ENCODE measurements around the gene CRIP1.

Gene CRIP1

GRCh38 chr14:105450864-105451720 lies 35.6 kb upstream of the CRIP1 start:
- H3K4me3 ChIP-seq (ENCODE audit: low read depth, low read length) = no peak overlapping the region

DNA sequence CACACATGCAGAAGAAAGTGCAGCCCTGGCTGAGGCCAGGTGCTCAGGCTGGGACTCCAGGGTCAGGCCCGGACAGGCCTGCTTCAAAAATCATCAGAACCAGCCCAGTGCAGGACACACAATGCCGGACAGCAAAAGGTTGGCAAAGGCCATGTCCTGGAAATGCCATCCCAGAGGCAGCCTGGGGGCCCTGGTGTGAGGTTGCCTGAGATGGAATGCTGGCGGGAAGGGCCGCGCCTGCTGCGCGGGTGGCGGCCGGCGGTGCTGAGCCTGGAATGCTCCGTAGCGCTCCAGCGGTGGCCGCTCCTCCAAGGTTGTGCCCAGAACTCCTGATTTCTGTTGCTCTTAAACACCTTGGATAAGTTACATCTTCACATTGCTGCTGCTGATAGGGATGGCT lies 33.7 kb upstream of the CRIP1 start:
- H3K4me3 ChIP-seq (ENCODE audit: low read depth, low read length) = no peak overlapping the region

GRCh38 chr14:105453847-105454246 lies 32.8 kb upstream of the CRIP1 start:
- H3K4me3 ChIP-seq (ENCODE audit: low read depth, low read length) = no peak overlapping the region

DNA sequence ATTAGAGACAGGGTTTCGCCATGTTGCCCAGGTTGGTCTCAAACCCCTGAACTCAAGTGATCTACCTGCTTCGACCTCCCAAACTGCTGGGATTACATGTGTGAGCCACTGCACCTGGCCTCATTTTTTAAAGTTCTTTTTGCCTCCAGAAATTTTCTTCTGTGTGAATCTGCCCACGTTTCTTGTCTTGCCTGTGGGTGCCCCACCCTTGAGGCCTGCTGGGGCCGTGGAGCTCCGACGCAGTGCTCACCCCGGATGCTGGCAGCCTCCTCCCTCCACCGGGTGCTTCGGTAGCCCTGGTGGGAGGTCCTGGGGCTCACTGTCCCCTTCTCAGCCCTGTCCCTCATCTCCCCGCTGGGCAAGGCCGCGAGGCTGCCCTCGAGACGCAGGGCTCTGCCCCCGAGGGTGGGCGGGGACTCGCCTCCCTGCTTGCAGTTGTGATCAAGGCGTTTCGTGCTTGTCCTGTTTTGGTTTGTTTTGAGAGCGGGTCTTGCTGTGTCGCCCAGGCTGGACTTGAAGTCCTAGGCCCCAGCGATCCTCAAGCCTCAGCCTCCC lies 31.5 kb upstream of the CRIP1 start:
- no peak overlapping the region for H3K4me3 ChIP-seq (ENCODE audit: low read depth, low read length)

DNA sequence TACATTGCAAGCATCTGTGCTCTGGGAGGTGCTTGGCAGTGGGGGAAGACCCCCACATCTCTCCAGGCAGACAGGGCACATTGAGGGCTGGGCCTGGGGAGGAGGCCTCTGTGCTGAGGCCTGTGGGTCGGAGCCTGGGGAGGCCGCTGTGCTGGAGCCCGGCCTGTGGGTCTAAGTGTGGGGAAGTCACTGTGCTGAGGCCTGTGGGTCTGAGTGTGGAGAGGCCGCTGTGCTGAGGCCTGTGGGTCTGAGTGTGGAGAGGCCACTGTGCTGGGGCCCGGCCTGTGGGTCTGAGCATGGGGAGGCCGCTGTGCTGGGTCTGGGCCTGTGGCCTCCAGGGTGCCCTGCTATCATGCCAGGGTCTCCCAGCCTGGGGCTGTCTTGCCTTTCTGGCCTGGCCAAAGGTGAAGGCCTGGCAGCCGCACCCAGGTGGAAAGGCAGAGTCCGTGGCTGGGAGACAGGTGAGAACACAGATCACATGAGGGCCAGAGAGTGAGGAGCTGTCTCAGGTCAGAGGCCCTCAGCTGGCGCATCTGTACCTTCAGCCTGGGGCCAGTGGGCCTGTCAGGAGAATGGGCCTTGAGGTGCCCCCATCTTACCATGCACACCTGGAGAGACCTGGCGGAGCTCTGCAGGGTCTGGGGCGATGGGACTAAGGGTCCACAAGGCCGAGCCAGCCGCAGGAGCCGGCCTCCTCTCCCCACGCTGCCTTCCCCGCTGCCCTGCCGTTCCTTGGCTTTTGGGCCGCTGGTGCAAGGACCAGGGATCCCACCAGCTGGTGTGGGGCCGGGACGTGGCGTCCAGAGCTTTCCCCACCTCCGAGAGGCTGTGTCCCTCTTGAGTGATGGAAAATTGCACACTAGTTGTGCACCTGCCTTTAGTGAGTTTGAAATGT lies 30.7 kb upstream of the CRIP1 start:
- H3K4me3 ChIP-seq (ENCODE audit: low read depth, low read length) = no peak overlapping the region

DNA sequence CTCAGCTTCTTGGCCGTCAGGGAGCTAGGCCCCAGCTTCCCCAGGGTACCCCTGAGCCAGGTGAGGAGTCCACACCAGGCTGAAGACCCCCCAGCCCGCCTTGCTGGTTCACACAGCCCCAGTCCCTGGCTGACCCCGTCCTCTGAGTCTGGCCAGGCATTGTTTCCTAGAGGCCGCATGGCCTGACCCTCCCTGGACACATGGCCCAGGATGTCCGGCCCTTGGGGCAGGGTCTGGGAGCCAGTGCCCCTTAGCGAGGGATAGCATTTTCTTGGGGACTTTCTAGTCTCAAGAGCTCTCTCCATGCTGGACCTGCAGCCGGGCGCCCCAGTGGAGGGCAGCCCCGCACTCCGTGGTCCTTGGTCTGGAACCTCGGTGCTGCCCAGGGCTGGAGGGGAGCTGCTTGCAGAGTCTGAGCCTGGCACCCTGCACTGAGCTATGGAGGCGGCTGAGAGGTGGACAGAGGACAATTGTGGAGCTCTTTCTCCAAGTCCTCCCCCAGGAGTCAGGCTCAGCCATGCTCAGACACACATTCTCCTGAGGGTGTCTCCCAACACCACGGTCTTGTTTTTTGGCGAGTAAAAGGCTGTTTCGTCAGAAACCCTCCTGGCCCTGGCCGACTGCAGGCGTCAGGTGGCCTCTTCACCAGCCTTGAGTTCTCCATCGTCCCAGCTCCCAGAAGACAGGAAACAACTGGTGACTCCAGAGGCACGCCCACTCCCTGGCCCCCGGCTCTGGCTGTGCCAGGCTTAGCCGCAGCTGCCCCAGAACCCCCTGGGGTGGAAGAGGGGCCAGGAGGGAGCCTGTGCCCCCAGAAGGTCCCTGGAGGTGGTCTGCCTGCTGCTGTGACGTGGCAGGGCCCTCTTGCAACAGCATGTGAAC lies 29.7 kb upstream of the CRIP1 start:
- H3K4me3 ChIP-seq (ENCODE audit: low read depth, low read length) = no peak overlapping the region

GRCh38 chr14:105458010-105458409 lies 28.7 kb upstream of the CRIP1 start:
- H3K4me3 ChIP-seq (ENCODE audit: low read depth, low read length) = no peak overlapping the region

DNA sequence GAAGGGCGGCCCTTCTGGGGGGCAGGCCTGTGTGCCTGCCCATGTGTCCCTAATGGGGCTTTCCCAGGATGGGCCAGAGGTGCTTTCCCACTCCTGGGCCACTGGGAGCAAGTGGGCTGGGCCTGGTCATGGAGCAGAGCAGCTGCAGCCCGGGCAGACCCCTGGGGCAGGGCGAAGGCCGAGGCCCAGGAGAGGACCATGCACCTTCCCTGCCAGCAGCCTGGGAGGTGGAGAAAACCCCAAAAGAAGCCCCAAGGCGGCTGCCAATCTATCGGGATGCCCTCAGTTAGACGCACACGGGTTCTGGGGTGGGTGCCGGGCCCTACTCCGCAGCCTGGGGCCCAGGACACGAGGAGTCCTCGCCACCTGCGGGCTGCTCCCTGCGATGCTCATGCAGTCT lies 28.1 kb upstream of the CRIP1 start:
- no peak overlapping the region for H3K4me3 ChIP-seq (ENCODE audit: low read depth, low read length)

DNA sequence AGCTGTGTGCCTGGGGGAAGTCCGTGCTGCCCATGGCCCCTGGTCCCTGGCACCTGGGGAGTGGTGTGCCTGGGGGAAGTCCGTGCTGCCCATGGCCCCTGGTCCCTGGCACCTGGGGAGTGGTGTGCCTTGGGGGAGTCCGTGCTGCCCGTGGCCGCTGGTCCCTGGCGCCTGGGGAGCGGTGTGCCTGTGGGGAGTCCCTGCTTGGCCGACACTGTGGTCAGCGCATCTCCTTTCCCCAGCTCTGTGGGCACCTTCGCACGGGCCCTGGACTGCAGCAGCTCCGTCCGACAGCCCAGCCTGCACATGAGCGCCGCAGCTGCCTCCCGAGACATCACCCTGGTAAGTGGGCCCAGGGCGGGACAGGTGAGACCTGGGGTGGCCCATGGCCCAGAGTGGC lies 26.6 kb upstream of the CRIP1 start:
- no peak overlapping the region for H3K4me3 ChIP-seq (ENCODE audit: low read depth, low read length)

DNA sequence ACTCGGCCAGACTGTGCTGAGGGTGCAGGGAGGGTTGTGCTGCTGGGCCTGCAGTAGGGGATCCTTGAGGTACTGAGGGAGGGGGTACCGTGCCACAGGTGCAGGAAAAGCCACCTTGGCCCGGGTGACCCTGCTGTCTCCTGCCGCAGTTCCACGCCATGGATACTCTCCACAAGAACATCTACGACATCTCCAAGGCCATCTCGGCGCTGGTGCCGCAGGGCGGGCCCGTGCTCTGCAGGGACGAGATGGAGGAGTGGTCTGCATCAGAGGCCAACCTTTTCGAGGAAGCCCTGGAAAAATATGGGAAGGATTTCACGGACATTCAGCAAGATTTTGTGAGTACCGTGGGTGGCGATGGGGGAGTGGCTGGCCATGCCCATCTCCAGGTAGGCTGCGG lies 26.1 kb upstream of the CRIP1 start:
- no peak overlapping the region for H3K4me3 ChIP-seq (ENCODE audit: low read depth, low read length)

DNA sequence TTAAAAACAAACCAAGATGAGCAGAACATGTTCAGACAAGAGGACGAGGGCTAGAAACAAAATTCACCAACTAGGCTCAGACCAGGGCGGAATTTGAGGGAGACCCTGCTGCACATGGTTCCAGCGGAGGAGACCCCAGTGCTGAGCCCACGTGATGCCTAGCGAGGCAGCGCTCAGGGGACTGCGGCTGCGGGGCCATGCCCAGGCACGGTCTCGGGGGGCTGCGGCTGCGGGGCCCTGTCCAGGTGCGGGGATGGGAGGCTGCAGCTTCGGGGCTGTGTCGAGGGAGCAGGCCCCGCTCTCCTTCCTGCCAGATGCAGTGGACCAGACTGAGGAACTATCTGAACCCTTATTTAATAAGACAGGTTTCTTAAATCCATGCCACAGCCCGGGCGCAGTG lies 24.8 kb upstream of the CRIP1 start:
- no peak overlapping the region for H3K4me3 ChIP-seq (ENCODE audit: low read depth, low read length)

GRCh38 chr14:105464501-105464900 lies 22.2 kb upstream of the CRIP1 start:
- no peak overlapping the region for H3K4me3 ChIP-seq (ENCODE audit: low read depth, low read length)

DNA sequence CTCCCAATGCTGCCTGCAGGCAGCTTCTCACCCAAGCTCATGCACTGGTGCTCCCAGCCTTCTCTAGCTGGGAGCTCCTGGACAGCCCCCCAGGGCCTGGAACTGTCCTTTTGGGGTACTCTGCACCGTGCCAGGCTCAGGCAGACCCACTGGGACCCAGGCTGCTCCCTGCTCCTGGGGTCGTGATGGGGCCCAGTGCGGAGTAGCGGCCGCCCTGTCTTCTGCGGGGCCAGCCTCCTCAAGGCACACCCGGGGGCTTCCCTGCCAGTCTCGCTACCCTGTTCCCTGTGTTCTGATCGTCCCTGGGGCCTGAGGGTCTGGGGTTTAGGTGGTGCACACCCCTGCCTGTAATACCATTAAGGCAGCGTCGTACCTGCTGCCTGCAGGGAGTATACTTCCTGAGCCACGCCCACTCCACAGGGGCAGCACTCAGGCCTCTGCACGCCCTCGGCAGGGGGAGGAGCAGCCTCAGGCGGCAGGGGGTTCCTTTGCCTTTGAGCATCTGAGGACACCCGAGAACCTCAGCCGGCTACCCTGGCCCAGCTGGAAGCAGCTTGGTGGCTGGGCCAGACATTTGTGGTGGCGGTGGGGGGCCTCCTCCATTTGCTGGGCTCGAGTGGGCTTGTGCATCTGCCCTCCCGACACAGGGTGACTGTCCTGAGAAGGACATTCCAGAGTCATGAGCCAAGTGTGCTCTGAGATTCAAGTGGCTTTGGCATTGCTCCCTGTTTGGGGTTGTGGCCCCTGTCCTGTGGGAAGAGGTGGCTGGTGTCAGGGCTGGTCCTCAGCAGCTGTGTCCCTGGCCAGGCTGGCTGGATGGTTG lies 21.3 kb upstream of the CRIP1 start:
- no peak overlapping the region for H3K4me3 ChIP-seq (ENCODE audit: low read depth, low read length)

DNA sequence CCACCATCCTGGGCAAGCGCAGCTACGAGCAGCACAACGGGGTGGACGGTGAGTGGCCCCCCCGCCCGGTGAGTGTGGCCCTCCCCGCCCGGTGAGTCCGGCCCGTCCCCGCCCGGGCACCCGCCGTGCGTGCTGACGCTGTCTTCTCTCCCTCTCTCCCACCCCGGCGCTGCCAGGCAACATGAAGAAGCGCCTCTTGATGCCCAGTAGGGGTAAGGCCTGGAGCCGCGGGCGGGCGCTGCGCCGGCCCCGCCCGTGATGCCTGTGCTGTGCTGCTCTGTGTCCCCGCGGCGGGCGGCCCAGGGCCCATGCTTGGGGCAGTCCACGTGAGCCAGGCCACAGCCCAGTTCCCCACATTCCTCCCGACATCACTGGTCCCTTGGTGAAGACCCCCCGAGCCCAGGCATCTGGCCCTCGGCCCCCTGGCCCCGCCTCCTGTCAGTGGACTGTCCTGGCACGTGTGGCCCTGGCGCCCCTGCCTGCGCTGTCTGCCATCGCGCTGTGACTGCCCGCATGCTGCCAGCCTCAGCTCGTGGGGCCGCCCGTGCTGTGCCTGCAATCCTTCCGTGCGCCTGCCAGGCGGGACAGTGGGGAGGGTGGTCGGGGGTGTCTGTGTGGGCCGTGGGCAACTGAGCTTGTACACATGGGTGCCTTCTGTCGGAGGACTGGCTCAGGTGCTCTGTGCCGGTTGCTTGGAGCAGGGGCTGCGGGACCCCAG lies 20.0 kb upstream of the CRIP1 start:
- H3K4me3 ChIP-seq (ENCODE audit: low read depth, low read length) = no peak overlapping the region

GRCh38 chr14:105467249-105467941 lies 19.3 kb upstream of the CRIP1 start:
- H3K4me3 ChIP-seq (ENCODE audit: low read depth, low read length) = no peak overlapping the region

DNA sequence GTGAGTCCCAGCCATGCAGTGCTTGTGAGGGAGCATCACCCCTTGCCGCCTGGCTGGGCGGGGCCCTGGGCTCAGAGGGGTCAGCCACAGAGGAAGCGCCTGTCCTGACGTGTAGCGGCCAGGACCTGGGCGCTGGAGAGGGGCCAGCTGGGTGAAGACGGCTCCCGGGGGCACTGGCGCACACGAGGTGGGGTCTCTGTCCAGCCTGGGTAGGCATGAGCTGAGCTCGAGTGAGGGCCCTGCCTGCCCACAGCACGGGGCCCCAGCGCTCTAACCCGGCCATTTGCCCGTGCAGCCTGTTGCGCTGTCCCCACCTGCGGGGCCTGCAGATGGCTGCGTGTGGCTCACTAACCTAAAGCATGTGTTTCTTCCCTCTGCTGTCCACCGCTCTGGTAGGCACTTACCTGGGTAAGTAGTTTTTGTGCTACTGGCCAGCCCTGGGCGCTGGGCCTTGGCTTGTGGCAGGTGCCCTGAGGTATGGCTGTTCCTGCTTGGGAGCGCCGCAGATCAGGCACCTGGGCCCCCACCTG lies 18.7 kb upstream of the CRIP1 start:
- H3K4me3 ChIP-seq (ENCODE audit: low read depth, low read length) = no peak overlapping the region

DNA sequence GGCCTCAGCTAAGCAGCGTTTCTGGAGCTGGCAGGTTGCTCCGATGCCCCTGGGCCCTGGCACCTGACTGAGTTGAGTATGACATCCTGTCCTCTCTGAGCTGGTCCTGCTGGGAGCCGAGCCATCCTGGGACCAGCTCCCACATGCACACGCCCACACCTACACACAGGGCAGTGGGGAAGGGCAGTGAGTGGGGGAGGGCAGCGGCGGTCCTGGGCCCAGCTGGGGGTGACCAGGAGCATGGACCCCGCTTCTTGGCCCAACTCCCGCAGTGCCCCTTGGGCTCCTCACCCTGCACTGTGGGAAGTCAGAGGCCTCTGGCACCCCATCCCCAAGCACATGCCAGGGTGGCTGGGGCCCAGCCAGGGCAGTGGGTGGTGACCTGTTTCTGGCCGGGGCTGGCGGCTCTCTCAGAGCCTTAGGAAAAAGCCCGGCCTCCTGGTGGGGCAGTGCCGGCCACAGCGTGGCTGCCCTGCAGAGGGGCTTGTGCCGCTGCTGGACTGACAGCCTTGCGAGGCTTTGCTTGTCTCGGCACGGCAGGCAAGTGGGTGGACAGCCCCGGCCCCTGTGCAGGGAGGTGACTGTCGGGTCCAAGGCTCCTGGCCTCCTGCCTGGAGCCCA lies 18.0 kb upstream of the CRIP1 start:
- no peak overlapping the region for H3K4me3 ChIP-seq (ENCODE audit: low read depth, low read length)
